Endothelial cell (in vitro differentiated cells): ENCODE results near the gene RXFP2. TPM values are rescaled to one million over a fixed set of nuclear protein-coding genes. Genes with fewer than 3 reads are reported as not detected.

Experiments
- DNase-seq: peaks from one replicate; pipeline ENCODE4 v3.0.0; 2021; ENCODE audit warnings: low spot score
- H3K27ac Mint-ChIP-seq: one replicate; pipeline ENCODE4 v1.8.0; 2021; ENCODE audit warnings: mixed read lengths, inconsistent platforms; ENCODE audit not compliant: unreplicated experiment
- H3K27me3 Mint-ChIP-seq: one replicate; pipeline ENCODE4 v1.8.0; 2021; ENCODE audit warnings: mild to moderate bottlenecking, moderate library complexity, mixed read lengths, inconsistent platforms; ENCODE audit not compliant: unreplicated experiment
- H3K36me3 Mint-ChIP-seq: one replicate; pipeline ENCODE4 v1.8.0; 2021; ENCODE audit warnings: mild to moderate bottlenecking, low read depth, mixed read lengths, inconsistent platforms; ENCODE audit not compliant: unreplicated experiment
- H3K4me1 Mint-ChIP-seq: one replicate; pipeline ENCODE4 v1.8.0; 2021; ENCODE audit warnings: mild to moderate bottlenecking, mixed read lengths, inconsistent platforms; ENCODE audit not compliant: unreplicated experiment
- H3K4me3 Mint-ChIP-seq: one replicate; pipeline ENCODE4 v1.8.0; 2021; ENCODE audit warnings: mild to moderate bottlenecking, mixed read lengths, inconsistent platforms; ENCODE audit not compliant: unreplicated experiment
- H3K9me3 Mint-ChIP-seq: one replicate; pipeline ENCODE4 v1.8.0; 2021; ENCODE audit warnings: mixed read lengths, inconsistent platforms; ENCODE audit not compliant: unreplicated experiment
- CTCF ChIP-seq: fragments of 200-600 bp; sonication (generic); IDR thresholded peaks from one replicate; pipeline ENCODE4 v1.5.0; 2021; ENCODE audit warnings: antibody characterized with exemption; ENCODE audit not compliant: unreplicated experiment
- total RNA-seq: library from RNA; stranded (reverse); fragmentation: NEBNext Ultra II Directional; extraction: Animal tissue kit (Norgen Biotek cat#: 25700); gene quantifications from one replicate; pipeline ENCODE4 v1.2.1, GENCODE V29; 2021; ENCODE audit not compliant: unreplicated experiment

The RXFP2 gene
- total RNA-seq, 1 donor from 2014 or later = not detected

GRCh38 chr13:31749929-31750328 lies 10.6 kb downstream of the RXFP2 start:
- Mint-ChIP-seq H3K27me3 (peaks cover 3% of the 10 kb centered on the region), H3K36me3 (no peaks in the 10 kb centered on the region), H3K4me1 (peaks cover 13% of the 10 kb centered on the region), H3K9me3 (no peaks in the 10 kb centered on the region), H3K27ac (no peak overlapping the region), H3K4me3 (no peak overlapping the region)
- no peak for TF ChIP-seq CTCF
- DNase-seq = no peak

GRCh38 chr13:31755211-31755610 lies 15.9 kb downstream of the RXFP2 start:
- no peak for DNase-seq
- TF ChIP-seq CTCF = no peak
- Mint-ChIP-seq H3K4me3 (no peak overlapping the region), H3K27ac (no peak overlapping the region), H3K27me3 (peaks cover 2% of the 10 kb centered on the region), H3K4me1 (no peaks in the 10 kb centered on the region), H3K36me3 (no peaks in the 10 kb centered on the region), H3K9me3 (no peaks in the 10 kb centered on the region)

- no peaks in the 10 kb centered on the region for H3K9me3 Mint-ChIP-seq
- H3K27me3 Mint-ChIP-seq = no peaks in the 10 kb centered on the region
- H3K36me3 Mint-ChIP-seq = no peaks in the 10 kb centered on the region
- DNase-seq = no peak
- H3K4me1 Mint-ChIP-seq = no peaks in the 10 kb centered on the region
- H3K4me3 Mint-ChIP-seq = no peak overlapping the region
- no peak overlapping the region for H3K27ac Mint-ChIP-seq
- no peak for TF ChIP-seq CTCF
Observed at GRCh38 chr13:31755803-31756212, 16.5 kb downstream of the RXFP2 start.

GRCh38 chr13:31756346-31756745 lies 17.0 kb downstream of the RXFP2 start:
- Mint-ChIP-seq H3K27ac (no peak overlapping the region), H3K36me3 (no peaks in the 10 kb centered on the region), H3K4me3 (no peak overlapping the region), H3K9me3 (no peaks in the 10 kb centered on the region), H3K27me3 (no peaks in the 10 kb centered on the region), H3K4me1 (no peaks in the 10 kb centered on the region)
- no peak for TF ChIP-seq CTCF
- no peak for DNase-seq

GRCh38 chr13:31761951-31762350 lies 22.6 kb downstream of the RXFP2 start:
- DNase-seq = no peak
- H3K9me3 Mint-ChIP-seq = no peaks in the 10 kb centered on the region
- H3K27me3 Mint-ChIP-seq = no peaks in the 10 kb centered on the region
- H3K4me1 Mint-ChIP-seq = no peaks in the 10 kb centered on the region
- no peaks in the 10 kb centered on the region for H3K36me3 Mint-ChIP-seq
- TF ChIP-seq CTCF = no peak
- H3K4me3 Mint-ChIP-seq = no peak overlapping the region
- no peak overlapping the region for H3K27ac Mint-ChIP-seq
